GM10266 (cell line): ENCODE measurements around the gene CHRM2.

ENCODE experiments used
- DNase-seq: peaks from one replicate; pipeline ENCODE4 v3.0.0; 2012; ENCODE audit errors: extremely low spot score
- TF ChIP-seq, protein P1 (sequence below): IDR thresholded peaks from 2 replicates; pipeline ENCODE4 v1.5.1; 2012; ENCODE audit warnings: mild to moderate bottlenecking, low read depth; ENCODE audit not compliant: control insufficient read depth, insufficient read depth; ENCODE audit errors: missing control alignments

Gene CHRM2

DNA sequence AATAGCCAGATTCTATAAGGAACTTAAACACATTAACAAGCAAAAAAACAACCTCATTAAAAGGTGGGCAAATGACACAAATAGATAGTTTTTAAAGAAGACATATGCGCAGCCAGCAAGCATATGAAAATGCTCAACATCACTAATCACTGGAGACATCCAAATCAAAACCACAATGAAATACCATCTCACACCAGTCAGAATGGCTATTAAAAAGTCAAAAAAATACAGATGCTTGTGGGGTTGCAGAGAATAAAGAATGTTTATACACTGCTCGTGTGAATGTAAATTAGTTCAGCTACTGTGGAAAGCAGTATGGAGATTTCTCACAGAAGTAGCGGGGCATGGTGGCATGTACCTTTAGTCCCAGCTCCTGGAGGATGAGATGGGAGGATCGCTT, 164.0 kb downstream of the CHRM2 start:
- TF ChIP-seq, protein P1, sequence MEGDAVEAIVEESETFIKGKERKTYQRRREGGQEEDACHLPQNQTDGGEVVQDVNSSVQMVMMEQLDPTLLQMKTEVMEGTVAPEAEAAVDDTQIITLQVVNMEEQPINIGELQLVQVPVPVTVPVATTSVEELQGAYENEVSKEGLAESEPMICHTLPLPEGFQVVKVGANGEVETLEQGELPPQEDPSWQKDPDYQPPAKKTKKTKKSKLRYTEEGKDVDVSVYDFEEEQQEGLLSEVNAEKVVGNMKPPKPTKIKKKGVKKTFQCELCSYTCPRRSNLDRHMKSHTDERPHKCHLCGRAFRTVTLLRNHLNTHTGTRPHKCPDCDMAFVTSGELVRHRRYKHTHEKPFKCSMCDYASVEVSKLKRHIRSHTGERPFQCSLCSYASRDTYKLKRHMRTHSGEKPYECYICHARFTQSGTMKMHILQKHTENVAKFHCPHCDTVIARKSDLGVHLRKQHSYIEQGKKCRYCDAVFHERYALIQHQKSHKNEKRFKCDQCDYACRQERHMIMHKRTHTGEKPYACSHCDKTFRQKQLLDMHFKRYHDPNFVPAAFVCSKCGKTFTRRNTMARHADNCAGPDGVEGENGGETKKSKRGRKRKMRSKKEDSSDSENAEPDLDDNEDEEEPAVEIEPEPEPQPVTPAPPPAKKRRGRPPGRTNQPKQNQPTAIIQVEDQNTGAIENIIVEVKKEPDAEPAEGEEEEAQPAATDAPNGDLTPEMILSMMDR, result no peak
- no peak for DNase-seq

DNA sequence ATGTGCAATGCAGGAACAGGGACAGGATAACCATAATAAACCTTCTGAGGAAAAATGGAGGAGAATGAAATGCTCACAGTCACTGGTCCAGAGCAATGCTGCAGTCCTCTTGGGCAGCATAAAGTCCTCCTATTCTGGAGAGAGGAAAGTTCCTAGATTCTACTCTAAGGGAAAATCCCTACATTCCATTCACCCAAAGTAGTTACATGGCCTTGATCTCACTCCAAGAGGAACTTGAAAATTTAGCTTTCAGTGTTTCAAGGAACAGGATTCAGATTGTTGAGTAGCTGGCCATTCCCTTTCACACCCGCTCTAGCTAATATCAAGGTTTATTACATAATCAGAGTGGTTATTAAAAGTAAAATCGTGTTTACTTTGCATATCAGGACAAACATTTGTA, 168.3 kb downstream of the CHRM2 start:
- TF ChIP-seq, protein P1, result no peak
- no peak for DNase-seq

DNA sequence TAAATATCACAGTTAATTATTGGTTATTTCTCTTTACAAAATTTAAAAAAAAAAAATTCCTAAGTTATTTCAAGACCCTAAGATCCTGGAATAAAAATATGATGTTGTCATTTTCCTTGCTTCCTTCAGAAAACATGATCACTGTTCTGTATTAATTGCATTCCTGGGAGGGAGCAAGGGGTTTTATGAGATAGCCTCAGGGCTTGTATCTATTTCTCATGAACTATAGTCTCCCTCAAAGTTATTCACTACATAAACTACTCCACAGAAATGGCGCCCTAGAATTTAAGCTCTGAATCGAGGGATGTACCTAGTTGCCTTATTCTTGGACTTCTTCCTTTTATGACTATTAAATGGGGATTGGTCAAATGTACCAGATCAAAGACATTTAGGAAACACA, 170.3 kb downstream of the CHRM2 start:
- TF ChIP-seq, protein P1, result no peak
- no peak for DNase-seq

DNA sequence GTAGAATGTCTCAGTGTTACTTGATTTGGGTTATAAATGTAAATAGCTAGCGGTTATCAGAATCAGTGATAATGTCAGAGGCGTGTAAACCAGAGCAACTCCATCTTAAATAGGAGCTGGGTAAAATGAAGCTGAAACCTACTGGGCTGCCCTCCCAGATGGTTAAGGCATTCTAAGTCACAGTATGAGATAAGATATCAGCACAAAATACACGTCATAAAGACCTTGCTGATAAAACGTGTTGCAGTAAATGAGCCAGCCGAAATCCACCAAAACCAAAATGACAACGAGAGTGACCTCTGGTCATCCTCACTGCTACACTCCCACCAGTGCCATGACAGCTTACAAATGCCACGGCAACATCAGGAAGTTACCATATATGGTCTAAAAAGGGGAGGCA, 172.3 kb downstream of the CHRM2 start:
- no peak for DNase-seq
- TF ChIP-seq, protein P1, result no peak

DNA sequence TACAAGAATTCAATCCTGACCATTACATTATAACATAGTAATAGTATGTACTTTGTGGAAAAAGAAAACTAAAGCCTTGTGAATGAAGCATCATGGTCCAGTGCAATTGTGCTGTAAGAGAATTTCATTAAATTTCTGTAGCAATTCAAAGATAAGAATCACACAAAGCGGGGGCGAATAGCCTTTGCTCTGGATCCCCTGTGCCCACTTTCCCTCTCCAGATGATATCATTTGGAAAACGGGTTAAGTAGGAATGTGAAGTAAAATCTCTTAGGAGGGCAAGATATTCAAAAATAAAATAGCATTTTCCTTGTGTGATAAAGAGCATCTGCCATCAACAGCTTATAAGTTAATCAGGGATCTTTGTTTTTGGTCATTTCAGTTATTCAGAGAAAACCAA, 177.1 kb downstream of the CHRM2 start:
- no peak for DNase-seq
- TF ChIP-seq, protein P1, result no peak

DNA sequence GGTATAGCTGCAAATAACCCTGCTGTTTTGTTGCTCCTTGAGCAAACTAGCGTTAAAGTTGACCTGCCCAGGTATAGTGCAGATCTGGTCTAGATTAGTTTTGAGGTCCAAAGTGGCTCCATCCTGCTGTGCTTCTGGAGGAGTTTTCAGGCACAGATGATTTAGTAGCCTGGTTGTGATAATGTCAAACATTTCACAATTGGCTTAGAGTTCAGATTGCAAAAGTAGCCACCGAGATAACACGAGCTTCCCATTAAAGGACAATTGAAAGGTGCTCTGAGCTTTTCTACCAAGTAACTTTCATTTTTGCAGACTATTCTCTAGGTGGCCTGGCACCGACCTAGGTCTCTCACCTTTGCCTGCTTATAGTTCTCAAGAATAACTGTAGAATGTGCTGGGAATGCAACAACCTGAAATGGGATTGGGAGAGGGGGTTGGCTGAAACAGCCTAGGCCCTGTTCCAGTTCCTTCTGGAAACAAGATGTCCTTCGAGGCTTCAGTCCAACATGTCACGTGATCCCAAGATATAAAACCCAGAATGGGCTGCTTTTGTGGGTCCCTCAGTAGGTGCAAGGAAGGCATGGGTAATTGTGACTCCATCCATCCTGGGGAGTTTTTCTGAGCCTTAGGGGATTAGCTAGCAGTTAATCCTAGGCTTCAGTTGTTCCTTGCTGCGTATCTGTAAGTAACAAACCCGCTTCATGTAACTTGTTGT, 201.0 kb downstream of the CHRM2 start:
- TF ChIP-seq, protein P1, result no peak
- no peak for DNase-seq
